HG03103 (cell line): ENCODE measurements around the gene EIF4EBP2.

Experiments used
- ATAC-seq: cut with Tn5 transposase; IDR thresholded peaks from one replicate; pipeline ENCODE4 v1.9.1; 2021; ENCODE audit warnings: low read depth; ENCODE audit not compliant: unreplicated experiment

EIF4EBP2 gene

GRCh38 chr10:70458329-70459060 lies 54.5 kb downstream of the EIF4EBP2 start:
- no peak for ATAC-seq

GRCh38 chr10:70459061-70459773 lies 55.3 kb downstream of the EIF4EBP2 start:
- ATAC-seq = no peak

GRCh38 chr10:70459774-70460490 lies 56.0 kb downstream of the EIF4EBP2 start:
- ATAC-seq = no peak

GRCh38 chr10:70461397-70462348 lies 57.7 kb downstream of the EIF4EBP2 start:
- ATAC-seq = no peak

GRCh38 chr10:70462349-70462984 lies 58.5 kb downstream of the EIF4EBP2 start:
- no peak for ATAC-seq

GRCh38 chr10:70465278-70465677 lies 61.3 kb downstream of the EIF4EBP2 start:
- no peak for ATAC-seq

- no peak for ATAC-seq
These were observed 61.9 kb downstream of the EIF4EBP2 start for GRCh38 chr10:70465832-70466231.

- ATAC-seq = no peak
These were observed 63.0 kb downstream of the EIF4EBP2 start for GRCh38 chr10:70466951-70467350.

- no peak for ATAC-seq
These were observed 69.0 kb downstream of the EIF4EBP2 start for GRCh38 chr10:70472799-70473454.

GRCh38 chr10:70474780-70475179 lies 70.8 kb downstream of the EIF4EBP2 start:
- ATAC-seq = no peak

- no peak for ATAC-seq
These were observed 71.7 kb downstream of the EIF4EBP2 start for GRCh38 chr10:70475661-70476060.

- ATAC-seq = no peak
These were observed 72.5 kb downstream of the EIF4EBP2 start for GRCh38 chr10:70476249-70477035.

- ATAC-seq = no peak
These were observed 73.8 kb downstream of the EIF4EBP2 start for GRCh38 chr10:70477661-70478162.
